ENCODE measurements around the gene RITA1.
"Not testable (repeated sequence)": the region's sequence is repeated elsewhere in the genome, so short reads cannot be mapped to it uniquely, and the experiment has no call there.

RITA1 gene

GRCh38 chr12:113203852-113204760, 18.6 kb downstream of the RITA1 start:
- no peak for DNase-seq (ENCODE audit: low read depth in 2 of 2)

GRCh38 chr12:113204804-113205203, 19.3 kb downstream of the RITA1 start:
- DNase-seq (ENCODE audit: low read depth in 2 of 2) = no peak

- DNase-seq (ENCODE audit: low read depth in 2 of 2) = not testable (repeated sequence)
Measured at GRCh38 chr12:113206802-113207201, 21.3 kb downstream of the RITA1 start.

GRCh38 chr12:113207613-113208040, 22.1 kb downstream of the RITA1 start:
- DNase-seq (ENCODE audit: low read depth in 2 of 2) = no peak

GRCh38 chr12:113208041-113208934, 22.8 kb downstream of the RITA1 start:
- DNase-seq (ENCODE audit: low read depth in 2 of 2) = peak; percentile 63 to 68

- DNase-seq (ENCODE audit: low read depth in 2 of 2) = no peak
Measured at GRCh38 chr12:113211160-113211559, 25.6 kb downstream of the RITA1 start.

GRCh38 chr12:113214895-113215400, 29.4 kb downstream of the RITA1 start:
- DNase-seq (ENCODE audit: low read depth in 2 of 2) = no peak

GRCh38 chr12:113216027-113216426, 30.5 kb downstream of the RITA1 start:
- no peak for DNase-seq (ENCODE audit: low read depth in 2 of 2)

GRCh38 chr12:113220593-113221180, 35.2 kb downstream of the RITA1 start:
- DNase-seq (ENCODE audit: low read depth in 2 of 2) = no peak

GRCh38 chr12:113221181-113221996, 35.9 kb downstream of the RITA1 start, which contains the start of gene TPCN1:
Gene TPCN1 (plus strand): TSS chr12:113221464. CDS start chr12:113226853, 5,389 bp downstream.
- DNase-seq (ENCODE audit: low read depth in 2 of 2) = peak; percentile 99 to 100

- DNase-seq (ENCODE audit: low read depth in 2 of 2) = no peak
Measured at GRCh38 chr12:113221997-113222729, 36.6 kb downstream of the RITA1 start.

GRCh38 chr12:113222730-113223531, 37.4 kb downstream of the RITA1 start:
- no peak for DNase-seq (ENCODE audit: low read depth in 2 of 2)

GRCh38 chr12:113224955-113225354, 39.4 kb downstream of the RITA1 start:
- DNase-seq (ENCODE audit: low read depth in 2 of 2) = no peak

- DNase-seq (ENCODE audit: low read depth in 2 of 2) = no peak
Measured at GRCh38 chr12:113226696-113227568, 41.4 kb downstream of the RITA1 start.

- DNase-seq (ENCODE audit: low read depth in 2 of 2) = no peak
Measured at GRCh38 chr12:113227686-113228391, 42.3 kb downstream of the RITA1 start.

- DNase-seq (ENCODE audit: low read depth in 2 of 2) = no peak
Measured at GRCh38 chr12:113228394-113229028, 43.0 kb downstream of the RITA1 start.

Data from stimulated activated CD8-positive, alpha-beta memory T cell treated with anti-CD3 and anti-CD28 coated beads, Interleukin-15, amount 100 ng/mL, for 48 hours (primary cell).